Activated T-cell treated with anti-CD3 and anti-CD28 coated beads, Interleukin-2, amount 50 U/mL, for 1 hour (primary cell): ENCODE results near the gene DOCK11.
"Not testable (repeated sequence)": the region's sequence is repeated elsewhere in the genome, so short reads cannot be mapped to it uniquely, and the experiment has no call there.

Experiments used
- DNase-seq: peaks from one replicate; pipeline ENCODE4 v3.0.0-alpha.2; 2020

Gene DOCK11

GRCh38 chrX:118495061-118495921 lies at the start of gene DOCK11:
Gene DOCK11, plus strand, starts transcription at chrX:118495815. Its CDS starts 157 bp downstream, at chrX:118495972.
- DNase-seq, result peak; percentile 76

- no peak for DNase-seq
These were observed 47.3 kb upstream of the DOCK11 start for GRCh38 chrX:118448273-118448783.

- DNase-seq, result no peak
These were observed 40.6 kb upstream of the DOCK11 start for GRCh38 chrX:118455013-118455412.

- DNase-seq, result no peak
These were observed 36.1 kb upstream of the DOCK11 start for GRCh38 chrX:118459494-118459893.

- no peak for DNase-seq
These were observed 31.1 kb upstream of the DOCK11 start for GRCh38 chrX:118464501-118464900.

- DNase-seq, result no peak
These were observed 27.5 kb upstream of the DOCK11 start for GRCh38 chrX:118468122-118468521.

GRCh38 chrX:118470721-118471347 lies 24.8 kb upstream of the DOCK11 start:
- not testable (repeated sequence) for DNase-seq

- no peak for DNase-seq
These were observed 21.0 kb upstream of the DOCK11 start for GRCh38 chrX:118474586-118474985.

GRCh38 chrX:118475903-118476302 lies 19.7 kb upstream of the DOCK11 start:
- DNase-seq, result no peak

GRCh38 chrX:118480172-118480571 lies 15.4 kb upstream of the DOCK11 start:
- no peak for DNase-seq

GRCh38 chrX:118482384-118482783 lies 13.2 kb upstream of the DOCK11 start:
- not testable (repeated sequence) for DNase-seq

- no peak for DNase-seq
These were observed 11.3 kb upstream of the DOCK11 start for GRCh38 chrX:118484216-118484903.

- not testable (repeated sequence) for DNase-seq
These were observed 8.9 kb upstream of the DOCK11 start for GRCh38 chrX:118486693-118487092.

- DNase-seq, result no peak
These were observed 2.6 kb upstream of the DOCK11 start for GRCh38 chrX:118493016-118493415.

- DNase-seq, result no peak
These were observed 1.8 kb upstream of the DOCK11 start for GRCh38 chrX:118493653-118494297.

GRCh38 chrX:118495958-118496762 lies 545 bp downstream of the DOCK11 start:
- DNase-seq, result peak; percentile 75

GRCh38 chrX:118496763-118497079 lies 1.1 kb downstream of the DOCK11 start:
- no peak for DNase-seq

GRCh38 chrX:118497180-118497818 lies 1.7 kb downstream of the DOCK11 start:
- peak; percentile 32 for DNase-seq

GRCh38 chrX:118498351-118498750 lies 2.7 kb downstream of the DOCK11 start:
- no peak for DNase-seq

GRCh38 chrX:118498755-118499154 lies 3.1 kb downstream of the DOCK11 start:
- no peak for DNase-seq

- no peak for DNase-seq
These were observed 3.7 kb downstream of the DOCK11 start for GRCh38 chrX:118499295-118499694.
